ENCODE results near the gene THSD4. TPM values are rescaled to one million over a fixed set of nuclear protein-coding genes. Genes with fewer than 3 reads are reported as not detected.

Gene THSD4
- total and polyA plus RNA-seq, 9 of the 15 experiments (the other 6 are each of a cell fraction or from before 2014, with no cell fraction given) = 0.04 TPM; not detected in 5

- no peak for TF ChIP-seq TFAM (CRISPR knock-in tag; conservative IDR thresholded peaks at IDR 0.05)
- TF ChIP-seq ATF6 (CRISPR knock-in tag; IDR thresholded peaks at IDR 0.05) = no peak
- TF ChIP-seq RBM14 (IDR thresholded peaks at IDR 0.05; ENCODE audit: borderline replicate concordance, insufficient read depth, low read depth, low read length) = no peak
- no peak for TF ChIP-seq IRF9 (tag; IDR thresholded peaks at IDR 0.05)
- no peak for TF ChIP-seq ZNF449 (CRISPR knock-in tag; IDR thresholded peaks at IDR 0.05)
- TF ChIP-seq PTRF (tag; IDR thresholded peaks at IDR 0.05) = no peak
These were observed 146.6 kb downstream of the THSD4 start (continued) for GRCh38 chr15:71261909-71262308.

- in situ Hi-C loops (cut with MboI) = no loop called here
- ATAC-seq = no peak
- no peaks in the 10 kb centered on the region for H3K36me3 ChIP-seq (ENCODE audit: control insufficient read depth, insufficient read depth, low read length)
- no peaks in the 10 kb centered on the region for H3K9me1 ChIP-seq (ENCODE audit: control insufficient read depth, insufficient read depth, low read length)
- no peaks in the 10 kb centered on the region for H3K79me2 ChIP-seq (ENCODE audit: control insufficient read depth, insufficient read depth, low read length)
- no peak overlapping the region for H3K4me2 ChIP-seq (ENCODE audit: insufficient read depth, low read length)
- H3K4me1 ChIP-seq (replicated peaks in 1 of 2; ENCODE audit: control insufficient read depth in 2 of 2, insufficient read depth in 2 of 2, low read length in 2 of 2) = no peaks in the 10 kb centered on the region
- CTCF ChIA-PET (ENCODE audit: low intra/inter-chr PET ratio) = no interaction called here
- no peaks in the 10 kb centered on the region for H3K9me3 ChIP-seq (replicated peaks; ENCODE audit: control insufficient read depth, insufficient read depth, low read depth, low read length)
- no peaks in the 10 kb centered on the region for H3K27me3 ChIP-seq (ENCODE audit: control insufficient read depth in 2 of 2, insufficient read depth in 2 of 2, low read length in 2 of 2)
- no peak overlapping the region for H3K4me3 ChIP-seq
- intact Hi-C loops (cut with micrococcal nuclease) = no loop called here
- no peak overlapping the region for H3K27ac ChIP-seq (ENCODE audit: extremely low read depth, low read depth, low read length)
- DNase-seq (ENCODE audit: extremely low read depth in 1 of 4, low spot score in 3 of 4) = no peak
- no peak overlapping the region for H3K9ac ChIP-seq (ENCODE audit: insufficient read depth in 1 of 2, low read depth in 2 of 2, low read length in 2 of 2)
- H4K20me1 ChIP-seq (replicated peaks; ENCODE audit: control insufficient read depth, insufficient read depth, low read length) = no peaks in the 10 kb centered on the region
- no peak overlapping the region for H2AFZ ChIP-seq (ENCODE audit: low read depth, low read length)
- POLR2A ChIA-PET = no interaction called here
- 0% methylated on average over 3 of the region's 3 CpGs for WGBS (ENCODE audit: insufficient coverage, low coverage, missing lambda C conversion rate)
- BruUV-seq (replicated peaks) = no TSS peak
- no peak for FAIRE-seq
- TF ChIP-seq BACH1 (tag; IDR thresholded peaks at IDR 0.05) (no peak), BCLAF1 (IDR thresholded peaks at IDR 0.05; ENCODE audit: borderline replicate concordance in 1 of 2, control insufficient read depth in 1 of 2, low read depth in 2 of 2, low read length in 1 of 2) (no peak), ZFP91 (CRISPR knock-in tag; IDR thresholded peaks at IDR 0.05) (no peak), KLF10 (CRISPR knock-in tag; IDR thresholded peaks at IDR 0.05) (no peak)
These were observed 147.3 kb downstream of the THSD4 start for GRCh38 chr15:71262599-71262998.
